Kidney epithelial cell (primary cell): ENCODE data around the gene PTPRU. TPM values are rescaled to one million over a fixed set of nuclear protein-coding genes. Genes with fewer than 3 reads are reported as not detected.
"Not testable (repeated sequence)": the region's sequence is repeated elsewhere in the genome, so short reads cannot be mapped to it uniquely, and the experiment has no call there.

Source experiments
- DNase-seq: peaks from one replicate; pipeline ENCODE4 v3.0.0-alpha.2; 2010; ENCODE audit warnings: low read depth
- H3K27me3 ChIP-seq: 2 replicates; pipeline ENCODE4 v1.6.0; 2011; ENCODE audit warnings: low read length; ENCODE audit not compliant: control insufficient read depth, insufficient read depth
- H3K36me3 ChIP-seq: 2 replicates; pipeline ENCODE4 v1.5.1; 2011; ENCODE audit warnings: low read length; ENCODE audit not compliant: control insufficient read depth, insufficient read depth
- H3K4me3 ChIP-seq: 2 replicates; pipeline ENCODE4 v1.5.1; 2011; ENCODE audit warnings: low read depth, mild to moderate bottlenecking, control low read depth, low read length
- total RNA-seq: library from RNA; depleted of rRNA; stranded (reverse); fragments of >200 nt; gene quantifications from 2 replicates; pipeline ENCODE4 v1.2.3, GENCODE V29; 2015
- TF ChIP-seq, protein P1 (sequence below): IDR thresholded peaks from 2 replicates; pipeline ENCODE4 v1.5.1; 2011; ENCODE audit warnings: mild to moderate bottlenecking, moderate library complexity, low read length, control low read depth, inconsistent platforms; ENCODE audit not compliant: insufficient read depth, poor library complexity, severe bottlenecking

The PTPRU gene
- total RNA-seq, 1 donor from 2014 or later, result 55.4 TPM

DNA sequence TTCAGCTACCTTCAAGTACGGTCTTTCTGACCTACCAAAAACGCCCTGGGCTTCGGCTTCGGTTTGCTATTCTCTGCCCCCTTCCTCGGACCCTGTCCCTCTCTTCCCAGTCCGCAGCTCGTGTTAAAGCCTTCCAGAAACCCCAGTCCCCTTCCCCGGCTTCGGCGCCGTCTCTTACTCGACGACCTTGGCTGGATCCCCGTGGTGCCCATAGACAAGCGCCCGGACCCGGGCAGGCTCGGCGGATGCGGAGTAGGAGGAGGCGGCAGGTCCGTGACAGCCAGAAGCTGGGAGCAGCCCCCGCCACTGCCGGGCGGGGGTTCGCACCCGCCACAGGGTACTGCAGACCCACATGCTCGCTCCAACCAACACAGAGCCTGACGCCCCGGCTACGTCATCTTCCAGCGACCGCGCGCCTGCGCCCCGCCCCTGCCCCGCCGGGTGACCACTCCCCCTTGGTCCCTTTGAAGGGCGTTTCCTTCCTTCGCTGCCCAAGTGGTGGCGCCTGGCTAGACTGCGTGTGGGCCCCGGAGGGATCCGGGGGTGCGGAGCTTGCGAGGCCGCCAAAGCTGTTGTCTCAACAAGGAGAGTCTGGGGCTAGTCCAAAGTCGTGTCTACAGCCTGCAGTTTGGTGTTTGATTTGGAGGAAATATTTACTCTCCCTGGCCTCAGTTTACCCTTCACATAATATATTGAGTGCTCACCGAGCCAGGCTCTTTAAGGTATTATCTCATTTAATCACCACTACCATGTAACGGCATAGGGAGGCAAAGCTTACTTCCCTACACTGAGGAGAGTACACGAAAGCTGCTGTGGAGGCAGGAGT lies 5.6 kb upstream of the PTPRU start, which contains the start of gene MECR:
Gene MECR (minus strand): TSS at position 382 of the 826 bp plus-strand sequence. CDS start 28 bp downstream, at position 354.
- H3K4me3 ChIP-seq, result peak within 1 kb of the TSS; percentile 58
- H3K27me3 ChIP-seq, result no peaks in the 10 kb centered on the region
- DNase-seq, result peak; percentile 45
- H3K36me3 ChIP-seq, result no peaks in the 10 kb centered on the region
- TF ChIP-seq, protein P1, sequence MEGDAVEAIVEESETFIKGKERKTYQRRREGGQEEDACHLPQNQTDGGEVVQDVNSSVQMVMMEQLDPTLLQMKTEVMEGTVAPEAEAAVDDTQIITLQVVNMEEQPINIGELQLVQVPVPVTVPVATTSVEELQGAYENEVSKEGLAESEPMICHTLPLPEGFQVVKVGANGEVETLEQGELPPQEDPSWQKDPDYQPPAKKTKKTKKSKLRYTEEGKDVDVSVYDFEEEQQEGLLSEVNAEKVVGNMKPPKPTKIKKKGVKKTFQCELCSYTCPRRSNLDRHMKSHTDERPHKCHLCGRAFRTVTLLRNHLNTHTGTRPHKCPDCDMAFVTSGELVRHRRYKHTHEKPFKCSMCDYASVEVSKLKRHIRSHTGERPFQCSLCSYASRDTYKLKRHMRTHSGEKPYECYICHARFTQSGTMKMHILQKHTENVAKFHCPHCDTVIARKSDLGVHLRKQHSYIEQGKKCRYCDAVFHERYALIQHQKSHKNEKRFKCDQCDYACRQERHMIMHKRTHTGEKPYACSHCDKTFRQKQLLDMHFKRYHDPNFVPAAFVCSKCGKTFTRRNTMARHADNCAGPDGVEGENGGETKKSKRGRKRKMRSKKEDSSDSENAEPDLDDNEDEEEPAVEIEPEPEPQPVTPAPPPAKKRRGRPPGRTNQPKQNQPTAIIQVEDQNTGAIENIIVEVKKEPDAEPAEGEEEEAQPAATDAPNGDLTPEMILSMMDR, result peak; percentile 29

DNA sequence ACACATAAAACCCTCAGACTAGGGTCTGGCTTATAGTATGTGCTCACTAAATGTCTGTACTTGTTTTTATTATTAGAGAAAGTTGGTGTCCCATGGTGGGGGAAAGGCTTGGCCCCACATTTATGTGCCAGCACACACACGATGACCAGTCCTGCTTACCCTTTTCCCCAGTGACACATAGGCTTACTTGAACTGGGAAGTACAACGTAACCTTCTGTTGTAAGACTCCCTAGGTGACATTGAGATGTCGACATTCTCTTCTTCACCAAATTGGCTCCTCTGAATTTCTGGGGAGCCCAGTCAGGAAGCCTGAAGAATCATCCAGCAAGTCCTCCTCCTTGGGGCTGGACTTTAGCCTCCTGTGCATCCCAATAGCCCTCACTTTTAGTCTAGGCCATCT lies 3.9 kb upstream of the PTPRU start:
- Histone ChIP-seq H3K36me3 (no peaks in the 10 kb centered on the region), H3K4me3 (no peak overlapping the region), H3K27me3 (no peaks in the 10 kb centered on the region)
- TF ChIP-seq, protein P1, result no peak
- DNase-seq, result no peak

DNA sequence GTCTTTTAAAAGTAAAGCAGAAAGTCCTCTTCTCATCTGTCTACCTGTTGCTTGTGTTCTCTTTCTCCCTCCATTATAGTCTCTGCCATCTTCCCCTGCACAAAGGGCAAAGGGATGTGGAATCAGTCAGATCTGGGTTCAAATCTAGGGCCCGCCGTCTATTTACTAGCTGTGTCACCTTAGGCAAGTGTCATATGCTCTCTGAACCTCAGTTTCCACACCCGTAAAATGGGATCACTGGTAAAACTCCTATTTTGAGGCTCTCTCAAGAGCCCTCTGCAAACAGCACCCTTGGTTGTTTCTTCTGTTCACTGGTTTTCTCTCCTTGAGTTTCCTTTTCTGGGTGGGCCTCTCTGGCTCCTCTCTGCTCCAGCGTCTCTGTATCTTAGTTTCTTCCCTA lies 2.6 kb upstream of the PTPRU start:
- TF ChIP-seq, protein P1, result no peak
- Histone ChIP-seq H3K4me3 (no peak overlapping the region), H3K36me3 (no peaks in the 10 kb centered on the region), H3K27me3 (no peaks in the 10 kb centered on the region)
- DNase-seq, result no peak

DNA sequence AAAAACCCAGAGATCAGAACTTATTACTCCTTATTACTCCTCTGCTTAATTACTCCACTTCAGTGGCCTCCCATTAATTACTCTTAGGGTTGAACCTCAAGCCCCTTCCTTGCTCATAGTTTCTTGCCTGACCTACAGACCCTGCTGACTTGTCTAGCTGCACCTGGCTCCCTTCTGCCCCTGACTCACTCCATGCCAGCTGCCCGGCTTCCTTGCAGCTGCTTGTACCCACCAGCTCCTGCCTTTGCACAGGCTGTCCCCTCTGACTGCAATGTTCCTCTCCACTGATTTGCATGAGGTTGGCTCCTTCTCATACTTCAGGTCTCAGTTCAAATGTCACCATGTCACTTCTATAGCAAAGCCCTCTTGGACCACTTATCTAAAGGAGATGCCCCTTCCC lies 1.9 kb upstream of the PTPRU start:
- TF ChIP-seq, protein P1, result no peak
- Histone ChIP-seq H3K27me3 (no peaks in the 10 kb centered on the region), H3K4me3 (no peak overlapping the region), H3K36me3 (no peaks in the 10 kb centered on the region)
- no peak for DNase-seq

DNA sequence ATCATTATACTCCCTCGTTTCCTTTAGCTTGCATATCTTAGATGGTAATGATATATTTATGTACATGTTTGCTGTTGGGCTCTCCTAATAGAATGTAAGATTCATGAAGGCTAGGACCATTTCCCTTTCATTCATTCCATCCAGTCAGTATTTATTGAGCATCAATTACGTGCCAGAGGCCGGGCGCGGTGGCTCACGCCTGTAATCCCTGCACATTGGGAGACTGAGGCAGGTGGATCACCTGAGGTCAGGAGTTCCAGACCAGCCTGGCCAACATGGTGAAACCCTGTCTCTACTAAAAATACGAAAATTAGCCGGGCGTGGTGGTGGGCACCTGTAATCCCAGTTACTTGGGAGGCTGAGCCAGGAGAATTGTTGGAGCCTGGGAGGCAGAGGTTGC lies 1.4 kb upstream of the PTPRU start:
- not testable (repeated sequence) for H3K27me3 ChIP-seq, H3K4me3 ChIP-seq, H3K36me3 ChIP-seq, DNase-seq

DNA sequence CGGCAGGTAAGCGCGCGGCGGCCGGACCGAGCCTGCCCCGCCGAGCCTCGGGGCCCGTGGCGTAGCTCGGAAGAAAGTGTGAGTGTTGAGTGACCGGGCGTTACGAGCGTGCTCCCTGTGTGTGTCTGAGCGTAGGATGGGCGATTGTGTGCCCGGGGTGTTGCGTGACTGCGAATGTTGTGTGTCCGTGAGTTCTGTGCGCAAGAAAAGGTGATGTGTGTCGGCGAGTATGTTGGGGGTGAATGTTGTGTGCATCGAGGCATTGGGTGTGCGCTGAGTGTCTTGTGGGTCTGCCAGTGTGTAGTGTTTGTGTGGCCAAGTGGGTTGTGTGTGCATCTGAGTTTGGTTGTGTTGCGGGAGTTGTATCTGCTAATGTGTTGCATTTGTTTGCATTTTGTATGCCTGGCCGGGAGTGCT lies 398 bp downstream of the PTPRU start:
- TF ChIP-seq, protein P1, result no peak
- peak overlapping the region; percentile 82 for H3K4me3 ChIP-seq
- no peaks in the 10 kb centered on the region for H3K36me3 ChIP-seq
- no peaks in the 10 kb centered on the region for H3K27me3 ChIP-seq
- no peak for DNase-seq
